Breast epithelium (tissue), 3 donors: ENCODE data around the gene ENTPD2.

Experiments
- CTCF ChIP-seq, 3 donors: fragments of 450-650 bp; IDR thresholded peaks; one replicate each; pipeline ENCODE4 v1.5.1; 2016 to 2017; ENCODE audit warnings: antibody characterized with exemption in 3 of 3, mild to moderate bottlenecking in 3 of 3, moderate library complexity in 3 of 3
- POLR2A ChIP-seq: fragments of 450-650 bp; IDR thresholded peaks from one replicate; pipeline ENCODE4 v1.6.1; 2016; ENCODE audit warnings: antibody characterized with exemption, mild to moderate bottlenecking, moderate library complexity

GRCh38 chr9:137044037-137044436 lies 9.8 kb downstream of the ENTPD2 start:
- no peak for TF ChIP-seq POLR2A
- TF ChIP-seq CTCF (IDR thresholded peaks at IDR 0.05) = no peak
